ENCODE data around the gene CHD5. TPM values are rescaled to one million over a fixed set of nuclear protein-coding genes. Genes with fewer than 3 reads are reported as not detected.

The CHD5 gene
- total RNA-seq, 1 experiment from 2014 or later, result 62.9 TPM

GRCh38 chr1:6142734-6143133 lies 37.4 kb downstream of the CHD5 start:
- intact Hi-C loops (cut with micrococcal nuclease; ENCODE audit: unreplicated experiment), result no loop called here
- H3K27ac ChIP-seq (ENCODE audit: low read length), result no peak overlapping the region

GRCh38 chr1:6142036-6142621 lies 38.0 kb downstream of the CHD5 start:
- no TSS peak for BruUV-seq (replicated peaks)
- H3K36me3 ChIP-seq (ENCODE audit: control insufficient read depth, insufficient read depth, low read length), result peaks cover 4% of the 10 kb centered on the region; the same call in 1 of the 2 replicates
- H3K4me3 ChIP-seq (ENCODE audit: low read depth in 2 of 2, low read length in 2 of 2), result no peak overlapping the region
- intact Hi-C loops (cut with micrococcal nuclease; ENCODE audit: unreplicated experiment) (no loop called here), in situ Hi-C loops (cut with HindIII; ENCODE audit: low pct_unique_long_range_greater_than_20kb, low sequenced_read_pairs) (no loop called here)
- no peak overlapping the region for H3K27ac ChIP-seq (ENCODE audit: low read length)
- no peaks in the 10 kb centered on the region for H3K9me3 ChIP-seq (ENCODE audit: control insufficient read depth, insufficient read depth, low read depth, low read length)
- POLR2A ChIA-PET, result no interaction called here
- TF ChIP-seq SIN3A (IDR thresholded peaks at IDR 0.05; ENCODE audit: borderline replicate concordance, insufficient read depth, low read depth, low read length) (no peak), TCF7L2 (IDR thresholded peaks at IDR 0.05; ENCODE audit: low read depth, low read length) (no peak), REST (IDR thresholded peaks at IDR 0.05; ENCODE audit: insufficient read depth in 1 of 2, low read depth in 2 of 2, low read length in 1 of 2) (no peak), POLR2AphosphoS5 (IDR thresholded peaks at IDR 0.05; ENCODE audit: low read depth, low read length) (no peak), CTCF (IDR thresholded peaks at IDR 0.05) (no peak)
- no peak for ATAC-seq
- CTCF ChIA-PET, result interaction anchor here (0.9 kb wide), 1 partner anchor 67 kb away, joined by 5 read pairs; no protein-coding TSS in a partner anchor
- H3K27me3 ChIP-seq (ENCODE audit: control insufficient read depth, insufficient read depth, low read length), result no peaks in the 10 kb centered on the region
- no peak for DNase-seq (ENCODE audit: low read depth, low spot score)
- no peaks in the 10 kb centered on the region for H3K4me1 ChIP-seq (ENCODE audit: control insufficient read depth, insufficient read depth, low read length)

More at GRCh38 chr1:6142734-6143133, 37.4 kb downstream of the CHD5 start:
- Histone ChIP-seq H3K27me3 (ENCODE audit: control insufficient read depth, insufficient read depth, low read length) (no peaks in the 10 kb centered on the region), H3K9me3 (ENCODE audit: control insufficient read depth, insufficient read depth, low read depth, low read length) (no peaks in the 10 kb centered on the region), H3K36me3 (ENCODE audit: control insufficient read depth, insufficient read depth, low read length) (peaks cover 4% of the 10 kb centered on the region; the same call in 1 of the 2 replicates), H3K4me1 (ENCODE audit: control insufficient read depth, insufficient read depth, low read length) (no peaks in the 10 kb centered on the region), H3K4me3 (ENCODE audit: low read depth in 2 of 2, low read length in 2 of 2) (no peak overlapping the region)
- ChIA-PET POLR2A (no interaction called here), CTCF (no interaction called here)
- ATAC-seq (no peak), DNase-seq (ENCODE audit: low read depth, low spot score) (no peak)
- TF ChIP-seq POLR2AphosphoS5 (IDR thresholded peaks at IDR 0.05; ENCODE audit: low read depth, low read length) (no peak), TCF7L2 (IDR thresholded peaks at IDR 0.05; ENCODE audit: low read depth, low read length) (no peak), SIN3A (IDR thresholded peaks at IDR 0.05; ENCODE audit: borderline replicate concordance, insufficient read depth, low read depth, low read length) (no peak), CTCF (IDR thresholded peaks at IDR 0.05) (no peak), REST (IDR thresholded peaks at IDR 0.05; ENCODE audit: insufficient read depth in 1 of 2, low read depth in 2 of 2, low read length in 1 of 2) (no peak)
- in situ Hi-C loops (cut with HindIII; ENCODE audit: low pct_unique_long_range_greater_than_20kb, low sequenced_read_pairs), result no loop called here
- no TSS peak for BruUV-seq (replicated peaks)
